HL-60 (cell line): ENCODE measurements around the gene MRPL39.
A peak's percentile ranks its signal among the peaks of the same experiment; 100 is the strongest.

Experiments
- DNase-seq, 2 experiments: peaks; one replicate each; pipeline ENCODE4 v3.0.0-alpha.2; 2010 to 2020; ENCODE audit warnings: low read depth in 1 of 2, low spot score in 1 of 2
- H3K27ac ChIP-seq: fragments of 250-450 bp; sonication (Bioruptor Pico); replicated peaks from 2 replicates; pipeline ENCODE4 v1.5.1; 2020; ENCODE audit warnings: mild to moderate bottlenecking, moderate library complexity
- H3K27me3 ChIP-seq: fragments of 250-450 bp; sonication (Bioruptor Pico); 2 replicates; pipeline ENCODE4 v1.5.1; 2021; ENCODE audit warnings: mild to moderate bottlenecking, moderate library complexity; ENCODE audit not compliant: insufficient read depth, poor library complexity, severe bottlenecking
- H3K4me3 ChIP-seq: replicated peaks from 2 replicates; pipeline ENCODE4 v1.5.1; 2011; ENCODE audit warnings: mild to moderate bottlenecking, control low read depth, low read length; ENCODE audit not compliant: insufficient read depth
- GABPA ChIP-seq: IDR thresholded peaks from 2 replicates; pipeline ENCODE4 v1.6.1; 2012; ENCODE audit warnings: low read depth
- POLR2AphosphoS5 ChIP-seq: IDR thresholded peaks from 2 replicates; pipeline ENCODE4 v1.6.1; 2012; ENCODE audit warnings: low read depth
- SPI1 ChIP-seq: IDR thresholded peaks from 2 replicates; pipeline ENCODE4 v1.6.1; 2012; ENCODE audit warnings: low read depth, mild to moderate bottlenecking, borderline replicate concordance
- TF ChIP-seq, protein P1 (sequence below): IDR thresholded peaks from one replicate; pipeline ENCODE4 v1.5.1; 2011; ENCODE audit warnings: low read length, control low read depth, inconsistent platforms; ENCODE audit not compliant: insufficient read depth
- TF ChIP-seq, protein P2 (sequence below): IDR thresholded peaks from 2 replicates; pipeline ENCODE4 v1.6.1; 2012; ENCODE audit warnings: low read depth; ENCODE audit not compliant: insufficient replicate concordance

The MRPL39 gene

DNA sequence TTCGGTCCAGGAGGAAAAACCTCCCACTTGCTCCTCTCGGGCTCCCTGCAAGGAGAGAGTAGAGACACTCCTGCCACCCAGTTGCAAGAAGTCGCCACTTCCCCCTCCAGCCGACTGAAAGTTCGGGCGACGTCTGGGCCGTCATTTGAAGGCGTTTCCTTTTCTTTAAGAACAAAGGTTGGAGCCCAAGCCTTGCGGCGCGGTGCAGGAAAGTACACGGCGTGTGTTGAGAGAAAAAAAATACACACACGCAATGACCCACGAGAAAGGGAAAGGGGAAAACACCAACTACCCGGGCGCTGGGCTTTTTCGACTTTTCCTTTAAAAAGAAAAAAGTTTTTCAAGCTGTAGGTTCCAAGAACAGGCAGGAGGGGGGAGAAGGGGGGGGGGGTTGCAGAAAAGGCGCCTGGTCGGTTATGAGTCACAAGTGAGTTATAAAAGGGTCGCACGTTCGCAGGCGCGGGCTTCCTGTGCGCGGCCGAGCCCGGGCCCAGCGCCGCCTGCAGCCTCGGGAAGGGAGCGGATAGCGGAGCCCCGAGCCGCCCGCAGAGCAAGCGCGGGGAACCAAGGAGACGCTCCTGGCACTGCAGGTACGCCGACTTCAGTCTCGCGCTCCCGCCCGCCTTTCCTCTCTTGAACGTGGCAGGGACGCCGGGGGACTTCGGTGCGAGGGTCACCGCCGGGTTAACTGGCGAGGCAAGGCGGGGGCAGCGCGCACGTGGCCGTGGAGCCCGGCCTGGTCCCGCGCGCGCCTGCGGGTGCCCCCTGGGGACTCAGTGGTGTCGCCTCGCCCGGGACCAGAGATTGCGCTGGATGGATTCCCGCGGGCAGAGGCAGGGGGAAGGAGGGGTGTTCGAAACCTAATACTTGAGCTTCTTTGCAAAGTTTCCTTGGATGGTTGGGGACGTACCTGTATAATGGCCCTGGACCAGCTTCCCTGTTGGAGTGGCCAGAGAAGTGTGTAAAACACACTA is 45.3 kb downstream of the MRPL39 start:
- Histone ChIP-seq H3K27ac (peak overlapping the region; percentile 56), H3K4me3 (peak overlapping the region; percentile 50), H3K27me3 (no peaks in the 10 kb centered on the region)
- DNase-seq: peak; percentile 47 to 75
- peak; percentile 65 for TF ChIP-seq SPI1
- TF ChIP-seq POLR2AphosphoS5: no peak
- TF ChIP-seq GABPA: no peak
- TF ChIP-seq, protein P1, sequence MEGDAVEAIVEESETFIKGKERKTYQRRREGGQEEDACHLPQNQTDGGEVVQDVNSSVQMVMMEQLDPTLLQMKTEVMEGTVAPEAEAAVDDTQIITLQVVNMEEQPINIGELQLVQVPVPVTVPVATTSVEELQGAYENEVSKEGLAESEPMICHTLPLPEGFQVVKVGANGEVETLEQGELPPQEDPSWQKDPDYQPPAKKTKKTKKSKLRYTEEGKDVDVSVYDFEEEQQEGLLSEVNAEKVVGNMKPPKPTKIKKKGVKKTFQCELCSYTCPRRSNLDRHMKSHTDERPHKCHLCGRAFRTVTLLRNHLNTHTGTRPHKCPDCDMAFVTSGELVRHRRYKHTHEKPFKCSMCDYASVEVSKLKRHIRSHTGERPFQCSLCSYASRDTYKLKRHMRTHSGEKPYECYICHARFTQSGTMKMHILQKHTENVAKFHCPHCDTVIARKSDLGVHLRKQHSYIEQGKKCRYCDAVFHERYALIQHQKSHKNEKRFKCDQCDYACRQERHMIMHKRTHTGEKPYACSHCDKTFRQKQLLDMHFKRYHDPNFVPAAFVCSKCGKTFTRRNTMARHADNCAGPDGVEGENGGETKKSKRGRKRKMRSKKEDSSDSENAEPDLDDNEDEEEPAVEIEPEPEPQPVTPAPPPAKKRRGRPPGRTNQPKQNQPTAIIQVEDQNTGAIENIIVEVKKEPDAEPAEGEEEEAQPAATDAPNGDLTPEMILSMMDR: no peak

- no peak overlapping the region for H3K27ac ChIP-seq
- no peaks in the 10 kb centered on the region for H3K27me3 ChIP-seq
- TF ChIP-seq, protein P1: no peak
- TF ChIP-seq SPI1: no peak
- TF ChIP-seq GABPA: no peak
- TF ChIP-seq, protein P2, sequence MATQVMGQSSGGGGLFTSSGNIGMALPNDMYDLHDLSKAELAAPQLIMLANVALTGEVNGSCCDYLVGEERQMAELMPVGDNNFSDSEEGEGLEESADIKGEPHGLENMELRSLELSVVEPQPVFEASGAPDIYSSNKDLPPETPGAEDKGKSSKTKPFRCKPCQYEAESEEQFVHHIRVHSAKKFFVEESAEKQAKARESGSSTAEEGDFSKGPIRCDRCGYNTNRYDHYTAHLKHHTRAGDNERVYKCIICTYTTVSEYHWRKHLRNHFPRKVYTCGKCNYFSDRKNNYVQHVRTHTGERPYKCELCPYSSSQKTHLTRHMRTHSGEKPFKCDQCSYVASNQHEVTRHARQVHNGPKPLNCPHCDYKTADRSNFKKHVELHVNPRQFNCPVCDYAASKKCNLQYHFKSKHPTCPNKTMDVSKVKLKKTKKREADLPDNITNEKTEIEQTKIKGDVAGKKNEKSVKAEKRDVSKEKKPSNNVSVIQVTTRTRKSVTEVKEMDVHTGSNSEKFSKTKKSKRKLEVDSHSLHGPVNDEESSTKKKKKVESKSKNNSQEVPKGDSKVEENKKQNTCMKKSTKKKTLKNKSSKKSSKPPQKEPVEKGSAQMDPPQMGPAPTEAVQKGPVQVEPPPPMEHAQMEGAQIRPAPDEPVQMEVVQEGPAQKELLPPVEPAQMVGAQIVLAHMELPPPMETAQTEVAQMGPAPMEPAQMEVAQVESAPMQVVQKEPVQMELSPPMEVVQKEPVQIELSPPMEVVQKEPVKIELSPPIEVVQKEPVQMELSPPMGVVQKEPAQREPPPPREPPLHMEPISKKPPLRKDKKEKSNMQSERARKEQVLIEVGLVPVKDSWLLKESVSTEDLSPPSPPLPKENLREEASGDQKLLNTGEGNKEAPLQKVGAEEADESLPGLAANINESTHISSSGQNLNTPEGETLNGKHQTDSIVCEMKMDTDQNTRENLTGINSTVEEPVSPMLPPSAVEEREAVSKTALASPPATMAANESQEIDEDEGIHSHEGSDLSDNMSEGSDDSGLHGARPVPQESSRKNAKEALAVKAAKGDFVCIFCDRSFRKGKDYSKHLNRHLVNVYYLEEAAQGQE: no peak
- no peak for TF ChIP-seq POLR2AphosphoS5
- no peak overlapping the region for H3K4me3 ChIP-seq
- no peak for DNase-seq
Observed at GRCh38 chr21:25560891-25561290, 46.4 kb downstream of the MRPL39 start.

DNA sequence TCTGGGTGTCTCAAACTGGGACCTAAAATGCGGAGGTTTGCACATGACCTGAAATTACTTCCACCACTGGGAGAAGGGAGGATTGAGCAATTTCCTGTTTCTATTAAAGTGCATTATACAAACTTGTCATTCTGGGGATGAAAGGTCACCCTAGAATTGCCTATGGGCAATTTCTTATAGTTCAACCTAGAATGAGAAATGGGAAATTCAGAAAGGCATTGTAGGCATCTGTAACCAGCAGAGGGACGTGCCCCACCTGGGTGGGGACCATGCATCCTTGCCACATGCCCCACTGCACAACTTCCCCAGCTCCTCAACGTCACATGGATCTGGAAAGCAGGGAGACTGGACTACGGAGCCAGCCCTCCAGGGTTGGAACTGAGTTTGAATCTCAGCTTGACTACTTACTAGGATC is 47.0 kb downstream of the MRPL39 start:
- Histone ChIP-seq H3K27ac (no peak overlapping the region), H3K4me3 (no peak overlapping the region), H3K27me3 (no peaks in the 10 kb centered on the region)
- TF ChIP-seq SPI1 (no peak), GABPA (peak; percentile 19; the same call in 1 of the 2 replicates), POLR2AphosphoS5 (no peak)
- TF ChIP-seq, protein P1: no peak
- TF ChIP-seq, protein P2: no peak
- no peak for DNase-seq
